ENCODE data around the gene SYNE1.

GRCh38 chr6:152583888-152584287 lies 53.3 kb downstream of the SYNE1 start:
- TF ChIP-seq CTCF (IDR thresholded peaks at IDR 0.05) (no peak), EP300 (IDR thresholded peaks at IDR 0.05) (no peak), POLR2A (IDR thresholded peaks at IDR 0.05) (no peak)
